ENCODE results near the gene SPATC1L.

SPATC1L gene

DNA sequence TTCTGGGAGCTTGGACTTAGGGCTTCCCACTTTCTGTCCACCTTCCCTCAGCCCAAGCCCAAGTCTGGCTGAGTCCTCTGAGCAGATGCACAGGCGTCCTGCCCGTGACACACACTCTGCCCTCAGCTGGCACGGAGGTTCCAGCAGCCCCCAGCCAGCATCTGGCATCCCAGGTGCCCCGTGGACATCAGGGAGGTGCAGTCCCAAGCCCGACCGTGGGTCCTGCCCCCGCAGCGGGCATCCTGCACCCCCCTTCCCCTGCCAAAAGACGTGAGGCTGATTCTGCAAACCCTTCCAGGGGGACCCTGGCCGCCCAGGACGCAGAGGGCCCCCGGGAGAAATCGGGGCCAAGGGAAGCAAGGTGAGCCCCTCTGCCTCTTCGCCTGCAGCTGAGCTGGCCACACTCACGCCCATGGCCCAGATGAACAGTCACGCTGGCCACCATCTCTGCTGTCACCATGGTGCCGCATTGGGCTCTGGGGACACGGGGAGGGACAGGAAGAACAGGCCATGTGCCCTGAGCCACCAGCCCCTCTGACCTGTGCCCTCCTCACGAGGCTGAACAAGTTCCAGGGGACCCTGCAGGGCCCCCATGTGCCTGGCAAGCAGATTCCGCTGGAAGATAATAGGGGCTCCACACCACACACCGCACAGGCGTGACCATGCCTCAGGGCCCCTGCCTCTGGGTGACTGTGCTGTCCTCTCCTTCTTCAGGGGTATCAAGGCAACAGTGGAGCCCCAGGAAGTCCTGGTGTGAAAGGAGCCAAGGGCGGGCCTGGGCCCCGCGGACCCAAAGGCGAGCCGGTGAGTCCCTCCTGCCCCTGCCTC, 65.7 kb downstream of the SPATC1L start:
- TF ChIP-seq, protein P1, sequence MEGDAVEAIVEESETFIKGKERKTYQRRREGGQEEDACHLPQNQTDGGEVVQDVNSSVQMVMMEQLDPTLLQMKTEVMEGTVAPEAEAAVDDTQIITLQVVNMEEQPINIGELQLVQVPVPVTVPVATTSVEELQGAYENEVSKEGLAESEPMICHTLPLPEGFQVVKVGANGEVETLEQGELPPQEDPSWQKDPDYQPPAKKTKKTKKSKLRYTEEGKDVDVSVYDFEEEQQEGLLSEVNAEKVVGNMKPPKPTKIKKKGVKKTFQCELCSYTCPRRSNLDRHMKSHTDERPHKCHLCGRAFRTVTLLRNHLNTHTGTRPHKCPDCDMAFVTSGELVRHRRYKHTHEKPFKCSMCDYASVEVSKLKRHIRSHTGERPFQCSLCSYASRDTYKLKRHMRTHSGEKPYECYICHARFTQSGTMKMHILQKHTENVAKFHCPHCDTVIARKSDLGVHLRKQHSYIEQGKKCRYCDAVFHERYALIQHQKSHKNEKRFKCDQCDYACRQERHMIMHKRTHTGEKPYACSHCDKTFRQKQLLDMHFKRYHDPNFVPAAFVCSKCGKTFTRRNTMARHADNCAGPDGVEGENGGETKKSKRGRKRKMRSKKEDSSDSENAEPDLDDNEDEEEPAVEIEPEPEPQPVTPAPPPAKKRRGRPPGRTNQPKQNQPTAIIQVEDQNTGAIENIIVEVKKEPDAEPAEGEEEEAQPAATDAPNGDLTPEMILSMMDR (IDR thresholded peaks at IDR 0.05; ENCODE audit: control extremely low read depth, extremely low read depth, low read depth, missing control alignments): no peak
- DNase-seq (ENCODE audit: extremely low spot score): no peak
- CTCF ChIA-PET: no interaction called here
- POLR2A ChIA-PET: no interaction called here

DNA sequence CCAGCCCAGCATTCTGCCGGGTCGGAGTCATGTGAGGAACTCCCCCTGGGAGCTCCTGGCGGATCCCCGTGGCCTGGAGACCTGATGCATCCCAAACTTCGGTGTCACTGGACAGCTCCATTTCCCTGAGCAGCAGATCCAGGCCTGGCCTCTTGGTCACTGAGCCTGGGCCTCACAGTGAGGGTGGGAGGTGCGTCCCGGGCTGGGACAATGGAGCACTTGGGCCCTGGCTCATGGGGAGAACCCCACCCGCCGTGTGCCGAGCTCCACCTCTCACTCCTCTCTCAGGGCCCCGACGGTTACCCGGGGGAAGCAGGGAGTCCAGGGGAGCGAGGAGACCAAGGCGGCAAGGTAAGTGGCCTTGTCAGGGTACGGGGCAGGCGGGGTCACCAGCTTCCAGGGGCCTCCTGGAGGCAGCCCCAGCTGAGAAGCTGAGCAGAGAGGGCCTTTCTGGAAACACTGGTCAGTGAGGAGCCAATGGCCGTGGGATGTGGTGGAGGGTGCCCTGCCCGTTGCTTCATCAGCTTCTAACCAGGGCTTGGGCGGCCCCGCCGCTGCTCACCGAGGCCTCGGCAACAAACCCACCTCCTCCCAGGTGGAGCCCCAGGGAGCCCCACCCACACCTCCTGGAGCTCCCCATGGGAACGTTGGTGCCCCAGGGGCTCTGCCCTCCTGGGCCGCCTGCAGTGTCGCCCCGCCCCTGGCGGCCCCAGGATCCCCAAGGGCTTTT, 66.5 kb downstream of the SPATC1L start:
- CTCF ChIA-PET: no interaction called here

DNA sequence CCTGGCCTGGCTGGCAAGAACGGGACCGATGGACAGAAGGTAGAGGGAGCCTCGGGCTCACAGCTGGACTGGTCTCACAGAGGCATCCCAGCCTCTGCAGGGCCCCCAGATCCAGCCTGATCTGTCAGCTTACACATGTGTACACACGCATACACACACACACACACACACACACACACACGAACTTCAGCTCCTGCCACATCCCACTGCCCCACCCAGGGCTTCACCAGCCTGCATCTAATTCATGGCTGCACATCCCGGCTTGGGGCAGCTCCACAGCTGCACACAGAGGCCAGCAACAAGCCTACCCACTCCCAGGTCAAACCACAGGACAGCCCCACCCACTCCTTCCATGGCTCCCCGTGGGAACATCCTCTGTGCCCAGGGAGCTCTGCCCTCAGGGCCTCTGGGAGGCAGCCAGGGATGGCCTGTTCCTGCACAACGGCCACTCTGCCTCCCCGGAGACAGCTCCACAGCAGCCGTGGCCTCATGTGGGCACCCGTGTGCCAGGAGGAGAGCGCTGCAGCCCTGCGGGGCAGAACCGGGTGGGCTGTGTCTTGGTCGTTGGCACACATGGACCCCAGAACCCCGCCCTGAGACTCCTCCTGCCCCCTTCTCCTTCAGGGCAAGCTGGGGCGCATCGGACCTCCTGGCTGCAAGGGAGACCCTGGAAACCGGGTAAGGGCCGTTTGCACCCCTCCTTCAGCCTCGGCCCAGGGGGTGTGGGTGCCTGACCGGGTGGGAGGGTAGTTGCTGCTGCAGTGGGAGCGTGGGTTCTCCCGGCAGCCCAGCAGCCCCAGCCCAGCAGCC, 67.3 kb downstream of the SPATC1L start:
- TF ChIP-seq, protein P1 (IDR thresholded peaks at IDR 0.05; ENCODE audit: control extremely low read depth, extremely low read depth, low read depth, missing control alignments): no peak
- ChIA-PET POLR2A (no interaction called here), CTCF (no interaction called here)
- no peak for DNase-seq (ENCODE audit: extremely low spot score)

More for the DNA sequence above, 66.5 kb downstream of the SPATC1L start:
- POLR2A ChIA-PET: no interaction called here
- no peak for DNase-seq (ENCODE audit: extremely low spot score)
- TF ChIP-seq, protein P1 (IDR thresholded peaks at IDR 0.05; ENCODE audit: control extremely low read depth, extremely low read depth, low read depth, missing control alignments): no peak

DNA sequence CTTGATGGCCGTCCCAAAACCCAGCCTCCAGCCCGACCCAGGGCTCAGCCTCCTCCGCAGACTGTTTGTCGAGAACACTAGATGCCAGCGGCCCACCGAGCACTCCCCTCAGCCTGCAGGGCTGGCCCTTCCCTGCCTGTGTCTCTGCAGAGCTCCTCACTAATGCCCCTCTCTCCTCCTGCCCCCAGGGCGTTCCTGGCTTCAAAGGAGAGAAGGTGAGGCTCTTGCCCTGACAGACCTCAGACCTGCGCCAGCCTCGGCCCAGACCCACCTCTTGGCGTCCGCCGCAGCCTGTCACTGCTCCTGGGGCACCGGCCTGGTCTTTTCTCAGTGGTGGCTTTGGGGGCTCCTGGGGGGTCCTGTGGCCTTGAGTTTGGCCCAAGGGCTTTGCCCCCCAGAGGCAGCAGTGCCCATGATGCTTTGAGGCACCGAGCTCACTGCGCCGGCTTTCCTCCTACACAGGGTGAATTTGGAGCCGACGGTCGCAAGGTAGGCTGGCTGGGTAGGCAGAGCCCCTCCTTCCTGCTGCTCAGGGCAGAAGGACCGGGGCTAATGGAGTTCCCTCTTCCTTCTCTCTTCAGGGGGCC, 68.0 kb downstream of the SPATC1L start:
- DNase-seq (ENCODE audit: extremely low spot score): no peak
- CTCF ChIA-PET: no interaction called here
- TF ChIP-seq, protein P1 (IDR thresholded peaks at IDR 0.05; ENCODE audit: control extremely low read depth, extremely low read depth, low read depth, missing control alignments): no peak
- POLR2A ChIA-PET: no interaction called here

DNA sequence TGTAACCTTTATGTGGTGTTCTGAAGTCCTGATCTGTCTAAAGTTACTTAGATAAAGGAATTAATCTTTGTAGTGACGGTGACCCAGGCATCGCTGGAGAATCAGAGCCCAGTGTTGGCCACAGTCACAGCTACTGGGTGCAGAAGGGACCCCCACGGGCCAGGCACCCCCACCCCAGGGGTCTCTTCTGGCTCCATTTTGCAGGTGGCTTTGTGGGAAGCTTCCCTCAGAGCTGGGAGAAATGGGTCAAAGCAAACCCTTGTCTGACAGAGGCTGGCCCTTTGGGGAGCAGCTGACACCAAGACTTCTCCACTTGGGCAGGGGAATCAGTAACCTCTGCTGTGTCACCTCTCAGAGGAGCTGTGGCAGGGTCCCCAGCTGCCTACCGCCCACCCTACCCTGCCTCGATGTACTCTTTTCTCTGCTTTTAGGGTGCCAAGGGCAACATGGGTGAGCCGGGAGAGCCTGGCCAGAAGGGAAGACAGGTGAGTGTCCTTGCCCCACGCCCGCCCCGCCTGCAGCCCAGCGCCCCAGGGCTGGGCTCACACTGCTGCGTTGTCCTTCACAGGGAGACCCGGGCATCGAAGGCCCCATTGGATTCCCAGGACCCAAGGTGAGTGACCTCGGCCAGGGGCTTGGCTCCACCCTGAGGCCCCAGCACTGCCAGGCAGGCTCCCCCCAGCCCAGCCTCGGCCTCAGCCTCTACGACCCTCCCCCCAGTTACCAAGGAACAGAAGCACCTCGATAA, 68.6 kb downstream of the SPATC1L start:
- POLR2A ChIA-PET: no interaction called here
- DNase-seq (ENCODE audit: extremely low spot score): no peak
- TF ChIP-seq, protein P1 (IDR thresholded peaks at IDR 0.05; ENCODE audit: control extremely low read depth, extremely low read depth, low read depth, missing control alignments): no peak
- CTCF ChIA-PET: no interaction called here
